LHCN-M2 (cell line): ENCODE results near the gene RPGR. TPM values are rescaled to one million over a fixed set of nuclear protein-coding genes. Genes with fewer than 3 reads are reported as not detected.

ENCODE experiments used
- DNase-seq: peaks from one replicate; pipeline ENCODE4 v3.0.0-alpha.2; 2012; ENCODE audit warnings: low read depth
- total RNA-seq: library from RNA; depleted of rRNA; stranded (reverse); fragments of >200 nt; gene quantifications from 2 replicates; pipeline ENCODE4 v1.2.3, GENCODE V29; 2014; rRNA removed

RPGR gene
- total RNA-seq, 1 experiment from 2014 or later, result 19.1 TPM

GRCh38 chrX:38260231-38260630 lies 67.1 kb downstream of the RPGR start:
- peak; percentile 26 for DNase-seq

GRCh38 chrX:38256019-38256418 lies 71.3 kb downstream of the RPGR start:
- DNase-seq, result no peak

- DNase-seq, result no peak
Measured at GRCh38 chrX:38249965-38250364, 77.3 kb downstream of the RPGR start.

GRCh38 chrX:38247051-38247450 lies 80.3 kb downstream of the RPGR start:
- no peak for DNase-seq

GRCh38 chrX:38240541-38240940 lies 86.8 kb downstream of the RPGR start:
- DNase-seq, result no peak

- no peak for DNase-seq
Measured at GRCh38 chrX:38236901-38237615, 90.3 kb downstream of the RPGR start.

- peak; percentile 89 for DNase-seq
Measured at GRCh38 chrX:38233891-38234667, 93.2 kb downstream of the RPGR start.

- DNase-seq, result peak; percentile 91
Measured at GRCh38 chrX:38232079-38232686, 95.1 kb downstream of the RPGR start.

GRCh38 chrX:38225093-38225492 lies 102.2 kb downstream of the RPGR start:
- peak; percentile 63 for DNase-seq

- DNase-seq, result no peak
Measured at GRCh38 chrX:38224160-38224559, 103.1 kb downstream of the RPGR start.

- DNase-seq, result peak; percentile 25
Measured at GRCh38 chrX:38221391-38221929, 105.8 kb downstream of the RPGR start.

- DNase-seq, result peak; percentile 55
Measured at GRCh38 chrX:38220415-38221390, 106.6 kb downstream of the RPGR start, which contains the start of gene SRPX. Gene SRPX (minus strand): TSS chrX:38220871. CDS start chrX:38220792, 79 bp downstream.

- peak; percentile 75 for DNase-seq
Measured at GRCh38 chrX:38220024-38220414, 107.3 kb downstream of the RPGR start.

Other genes starting within 250 kb of the RPGR start
- gene SRPX, start 106.6 kb downstream of the RPGR start, total RNA-seq, result 182 and 185 TPM in 2 replicates
- gene OTC, start 25.1 kb upstream of the RPGR start, total RNA-seq, result not detected in 2 replicates
- gene TSPAN7, start 234.0 kb upstream of the RPGR start, total RNA-seq, result 0.26 and 1.8 TPM in 2 replicates